ENCODE data around the gene FXYD1. TPM values are rescaled to one million over a fixed set of nuclear protein-coding genes. Genes with fewer than 3 reads are reported as not detected.
"Not testable (repeated sequence)": the region's sequence is repeated elsewhere in the genome, so short reads cannot be mapped to it uniquely, and the experiment has no call there.

The FXYD1 gene
- not detected for total RNA-seq

- no peak for DNase-seq
These were observed at the start of gene FXYD1 for GRCh38 chr19:35138305-35138892. Gene FXYD1, plus strand, starts transcription at chr19:35138824. Its CDS starts 1,256 bp downstream, at chr19:35140080.

- DNase-seq = no peak
These were observed 49.1 kb upstream of the FXYD1 start for GRCh38 chr19:35089554-35089953.

GRCh38 chr19:35090160-35090505 is 48.5 kb upstream of the FXYD1 start:
- DNase-seq = no peak

GRCh38 chr19:35090506-35091214 is 48.0 kb upstream of the FXYD1 start:
- DNase-seq = peak; percentile 16

- no peak for DNase-seq
These were observed 45.2 kb upstream of the FXYD1 start for GRCh38 chr19:35093430-35093829.

- DNase-seq = no peak
These were observed 44.5 kb upstream of the FXYD1 start for GRCh38 chr19:35093941-35094647.

- DNase-seq = no peak
These were observed 44.0 kb upstream of the FXYD1 start for GRCh38 chr19:35094656-35095055.

GRCh38 chr19:35095667-35096368 is 42.8 kb upstream of the FXYD1 start:
- DNase-seq = no peak

- DNase-seq = no peak
These were observed 40.1 kb upstream of the FXYD1 start for GRCh38 chr19:35098413-35099049.

- DNase-seq = no peak
These were observed 39.3 kb upstream of the FXYD1 start for GRCh38 chr19:35099155-35099896.

- no peak for DNase-seq
These were observed 38.7 kb upstream of the FXYD1 start for GRCh38 chr19:35099897-35100275.

GRCh38 chr19:35100588-35101533 is 37.8 kb upstream of the FXYD1 start:
- DNase-seq = no peak

- not testable (repeated sequence) for DNase-seq
These were observed 36.7 kb upstream of the FXYD1 start for GRCh38 chr19:35101949-35102348.

GRCh38 chr19:35103614-35104013 is 35.0 kb upstream of the FXYD1 start:
- DNase-seq = not testable (repeated sequence)

- DNase-seq = no peak
These were observed 34.3 kb upstream of the FXYD1 start for GRCh38 chr19:35104361-35104760.

- no peak for DNase-seq
These were observed 33.6 kb upstream of the FXYD1 start for GRCh38 chr19:35105047-35105410.

GRCh38 chr19:35105411-35106290 is 33.0 kb upstream of the FXYD1 start:
- no peak for DNase-seq

- no peak for DNase-seq
These were observed 32.4 kb upstream of the FXYD1 start for GRCh38 chr19:35106291-35106583.

- DNase-seq = no peak
These were observed 31.6 kb upstream of the FXYD1 start for GRCh38 chr19:35106898-35107541.

GRCh38 chr19:35107545-35107944 is 31.1 kb upstream of the FXYD1 start:
- no peak for DNase-seq

All from effector CD4-positive, alpha-beta T cell (primary cell).